Activated T-helper 1 cell treated with anti-CD3 and anti-CD28 coated beads, Interleukin-12 subunit alpha, Interleukin-12 subunit beta, Interleukin-2, Interleukin-4 antibody, amounts not matched to agents 30 ng/mL and 10 ng/mL and 1 ng/mL, durations not matched to agents 14 hours and 24 hours and 36 hours (primary cell): ENCODE measurements around the gene ZFP82. TPM values are rescaled to one million over a fixed set of nuclear protein-coding genes. Genes with fewer than 3 reads are reported as not detected.

Experiments used
- total RNA-seq: library from RNA; stranded (reverse); gene quantifications from 2 replicates; pipeline ENCODE4 v1.2.3, GENCODE V29; 2022

Gene ZFP82
- total RNA-seq, 1 donor from 2014 or later = 5.3 TPM

Other genes with a start within 250 kb of the ZFP82 start
- 2.1 and 2.4 TPM in 2 replicates for gene ZNF565, start 204.0 kb downstream of the ZFP82 start, total RNA-seq
- 82.5 and 94.0 TPM in 2 replicates for gene ZNF146, start 203.5 kb downstream of the ZFP82 start, total RNA-seq
- 0.83 and 1.7 TPM in 2 replicates for gene ZFP14, start 39.4 kb downstream of the ZFP82 start, total RNA-seq
- gene ZNF566, start 70.9 kb upstream of the ZFP82 start, total RNA-seq = 6.9 and 8.7 TPM in 2 replicates
- gene ZNF260, start 109.6 kb upstream of the ZFP82 start, total RNA-seq = 7.5 and 8.9 TPM in 2 replicates
- gene ZNF529, start 154.6 kb upstream of the ZFP82 start, total RNA-seq = 20.3 and 20.7 TPM in 2 replicates
- 10.2 and 10.8 TPM in 2 replicates for gene ZNF382, start 186.7 kb upstream of the ZFP82 start, total RNA-seq
- gene ZNF461, start 248.2 kb upstream of the ZFP82 start, total RNA-seq = 5.5 and 6.8 TPM in 2 replicates